GM21360 (cell line): ENCODE data around the gene ZNF324.
"Not testable (repeated sequence)": the region's sequence is repeated elsewhere in the genome, so short reads cannot be mapped to it uniquely, and the experiment has no call there.

Source experiments
- ATAC-seq: cut with Tn5 transposase; IDR thresholded peaks from one replicate; pipeline ENCODE4 v1.9.1; 2021; ENCODE audit warnings: mild to moderate bottlenecking, moderate library complexity; ENCODE audit not compliant: unreplicated experiment

The ZNF324 gene

GRCh38 chr19:58498316-58499020 is 31.6 kb downstream of the ZNF324 start:
- ATAC-seq: no peak

- peak; percentile 76 for ATAC-seq
These were observed 32.4 kb downstream of the ZNF324 start for GRCh38 chr19:58499021-58499927.

- no peak for ATAC-seq
These were observed 33.4 kb downstream of the ZNF324 start for GRCh38 chr19:58500242-58500641.

GRCh38 chr19:58507602-58508223 is 40.8 kb downstream of the ZNF324 start:
- not testable (repeated sequence) for ATAC-seq

- ATAC-seq: no peak
These were observed 42.8 kb downstream of the ZNF324 start for GRCh38 chr19:58509731-58510083.

GRCh38 chr19:58510084-58510862 is 43.4 kb downstream of the ZNF324 start:
- ATAC-seq: no peak

- ATAC-seq: no peak
These were observed 44.7 kb downstream of the ZNF324 start, which contains the start of gene SLC27A5 for GRCh38 chr19:58511353-58512208. TSS of gene SLC27A5 (minus strand) at chr19:58511992. CDS start at chr19:58511955, 37 bp downstream.

- no peak for ATAC-seq
These were observed 46.4 kb downstream of the ZNF324 start for GRCh38 chr19:58513213-58513693.

- ATAC-seq: peak; percentile 65
These were observed 47.0 kb downstream of the ZNF324 start for GRCh38 chr19:58513694-58514563.

GRCh38 chr19:58514564-58515022 is 47.7 kb downstream of the ZNF324 start:
- ATAC-seq: no peak

- no peak for ATAC-seq
These were observed 48.4 kb downstream of the ZNF324 start for GRCh38 chr19:58515259-58515658.

- ATAC-seq: no peak
These were observed 49.5 kb downstream of the ZNF324 start for GRCh38 chr19:58516246-58516836.

- no peak for ATAC-seq
These were observed 50.3 kb downstream of the ZNF324 start for GRCh38 chr19:58516964-58517833.

- ATAC-seq: no peak
These were observed 51.6 kb downstream of the ZNF324 start for GRCh38 chr19:58518256-58519086.

- peak; percentile 4 for ATAC-seq
These were observed 52.1 kb downstream of the ZNF324 start for GRCh38 chr19:58519087-58519354.

GRCh38 chr19:58519355-58520256 is 52.7 kb downstream of the ZNF324 start, which contains the start of gene ZBTB45:
TSS of gene ZBTB45 (minus strand) at chr19:58519810. CDS start at chr19:58517673, 2,137 bp downstream.
- ATAC-seq: peak; percentile 62
